ENCODE measurements around the gene CD99.
A peak's percentile ranks its signal among the peaks of the same experiment; 100 is the strongest.
"Not testable (repeated sequence)": the region's sequence is repeated elsewhere in the genome, so short reads cannot be mapped to it uniquely, and the experiment has no call there.

Gene CD99

DNA sequence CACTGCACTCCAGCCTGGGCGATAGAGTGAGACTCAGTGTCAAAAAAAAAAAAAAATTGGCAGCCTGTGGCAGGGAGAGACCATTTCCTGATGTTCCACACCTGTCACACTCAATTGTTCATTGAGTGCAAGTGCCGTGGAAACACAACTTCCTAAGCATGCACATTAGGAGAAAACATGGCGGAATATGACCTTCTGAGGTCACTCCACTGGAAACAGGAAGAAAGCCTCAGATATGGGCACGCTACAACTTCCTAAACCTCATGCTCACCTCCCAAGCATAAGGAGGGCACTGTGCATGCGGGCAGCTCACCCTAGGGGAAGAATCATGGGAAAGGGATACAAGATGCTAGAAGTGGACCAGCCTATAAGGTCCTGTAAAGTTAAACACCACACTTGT is 28.5 kb upstream of the CD99 start:
- no peak overlapping the region for H3K4me3 ChIP-seq (ENCODE audit: low read depth, low read length)
- DNase-seq (ENCODE audit: low read depth): no peak
- TF ChIP-seq, protein P1, sequence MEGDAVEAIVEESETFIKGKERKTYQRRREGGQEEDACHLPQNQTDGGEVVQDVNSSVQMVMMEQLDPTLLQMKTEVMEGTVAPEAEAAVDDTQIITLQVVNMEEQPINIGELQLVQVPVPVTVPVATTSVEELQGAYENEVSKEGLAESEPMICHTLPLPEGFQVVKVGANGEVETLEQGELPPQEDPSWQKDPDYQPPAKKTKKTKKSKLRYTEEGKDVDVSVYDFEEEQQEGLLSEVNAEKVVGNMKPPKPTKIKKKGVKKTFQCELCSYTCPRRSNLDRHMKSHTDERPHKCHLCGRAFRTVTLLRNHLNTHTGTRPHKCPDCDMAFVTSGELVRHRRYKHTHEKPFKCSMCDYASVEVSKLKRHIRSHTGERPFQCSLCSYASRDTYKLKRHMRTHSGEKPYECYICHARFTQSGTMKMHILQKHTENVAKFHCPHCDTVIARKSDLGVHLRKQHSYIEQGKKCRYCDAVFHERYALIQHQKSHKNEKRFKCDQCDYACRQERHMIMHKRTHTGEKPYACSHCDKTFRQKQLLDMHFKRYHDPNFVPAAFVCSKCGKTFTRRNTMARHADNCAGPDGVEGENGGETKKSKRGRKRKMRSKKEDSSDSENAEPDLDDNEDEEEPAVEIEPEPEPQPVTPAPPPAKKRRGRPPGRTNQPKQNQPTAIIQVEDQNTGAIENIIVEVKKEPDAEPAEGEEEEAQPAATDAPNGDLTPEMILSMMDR (conservative IDR thresholded peaks at IDR 0.05; ENCODE audit: low read depth, low read length): no peak

DNA sequence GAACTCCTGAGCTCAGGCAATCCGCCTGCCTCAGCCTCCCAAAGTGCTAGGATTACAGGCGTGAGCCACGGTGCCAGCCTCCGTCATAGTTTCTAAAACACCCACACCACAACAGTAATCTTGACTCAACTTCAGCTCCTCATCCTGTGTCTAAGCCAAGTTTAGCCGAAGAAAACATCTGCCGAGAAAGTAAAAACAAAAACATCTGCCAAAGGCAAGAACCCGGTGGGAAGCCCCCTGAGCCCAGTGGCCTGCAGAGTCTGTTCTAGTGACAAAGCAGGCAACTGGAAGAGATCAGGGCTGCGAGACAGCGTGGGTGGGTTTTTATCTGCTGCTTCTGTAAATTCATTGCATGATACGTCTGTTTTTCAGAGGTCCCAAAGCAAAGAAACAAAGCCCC is 26.6 kb upstream of the CD99 start:
- peak; percentile 79 for DNase-seq (ENCODE audit: low read depth)
- no peak overlapping the region for H3K4me3 ChIP-seq (ENCODE audit: low read depth, low read length)
- TF ChIP-seq, protein P1 (conservative IDR thresholded peaks at IDR 0.05; ENCODE audit: low read depth, low read length): no peak

DNA sequence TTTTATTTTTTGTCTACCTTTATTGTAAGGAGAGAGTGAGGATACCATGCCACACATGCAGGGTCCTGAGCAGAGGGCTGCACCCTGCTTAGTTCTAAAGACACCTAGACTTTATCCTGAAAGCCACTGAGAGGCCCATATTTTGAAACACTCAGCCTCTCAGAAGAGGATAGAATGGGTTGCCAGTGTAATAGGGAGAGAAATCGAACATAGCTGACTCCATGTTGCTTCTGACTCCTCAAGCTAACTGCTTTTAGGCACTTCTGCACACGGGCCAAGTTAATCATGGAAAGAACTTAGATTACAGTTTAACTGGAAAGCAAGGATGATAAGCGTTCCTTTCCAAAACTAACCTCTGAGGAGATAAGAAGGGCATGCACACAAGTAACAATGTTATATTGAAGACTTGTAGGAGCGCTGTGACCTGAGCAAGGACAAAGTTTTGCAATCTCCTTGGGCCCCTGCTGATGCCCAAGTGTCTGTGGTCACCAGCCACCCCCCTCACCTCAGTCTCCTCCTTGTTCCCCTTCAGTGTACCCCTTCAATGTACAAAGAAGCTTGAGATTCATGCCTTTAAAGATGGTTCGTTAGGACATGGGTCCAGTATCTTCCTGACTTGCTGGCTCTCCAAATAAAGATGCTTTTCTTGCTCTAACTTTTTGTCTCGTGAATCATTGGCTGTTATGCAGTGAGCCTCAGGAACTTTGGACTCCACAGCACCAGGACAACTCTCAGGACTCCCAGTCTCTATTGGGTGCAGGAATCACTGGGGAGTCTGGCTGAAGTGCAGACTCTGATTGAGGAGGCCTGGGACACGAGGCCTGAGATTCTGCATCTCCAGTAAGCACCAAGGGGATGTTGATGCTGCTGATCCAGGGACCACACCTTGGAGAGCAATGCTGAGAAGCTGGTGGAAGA is 25.4 kb upstream of the CD99 start:
- TF ChIP-seq, protein P1 (conservative IDR thresholded peaks at IDR 0.05; ENCODE audit: low read depth, low read length): no peak
- no peak for DNase-seq (ENCODE audit: low read depth)
- H3K4me3 ChIP-seq (ENCODE audit: low read depth, low read length): no peak overlapping the region

DNA sequence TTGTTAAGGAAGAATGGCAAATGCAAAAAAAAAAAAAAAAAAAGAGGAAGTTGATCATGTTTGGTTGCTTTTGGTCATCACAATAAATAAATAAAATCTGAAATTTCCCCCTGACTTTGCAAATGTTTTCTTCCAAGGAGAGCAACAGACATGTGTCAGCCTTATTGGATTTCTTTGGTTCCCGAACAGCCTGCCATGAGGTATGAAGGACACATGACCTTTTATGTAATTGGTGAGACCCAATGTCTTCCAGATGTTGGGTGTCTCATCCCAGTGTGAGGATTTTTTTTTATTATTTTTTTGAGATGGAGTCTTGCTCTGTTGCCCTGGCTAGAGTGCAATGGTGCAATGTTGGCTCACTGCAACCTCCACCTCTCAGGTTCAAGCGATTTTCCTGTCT is 24.6 kb upstream of the CD99 start:
- no peak overlapping the region for H3K4me3 ChIP-seq (ENCODE audit: low read depth, low read length)
- TF ChIP-seq, protein P1 (conservative IDR thresholded peaks at IDR 0.05; ENCODE audit: low read depth, low read length): no peak
- no peak for DNase-seq (ENCODE audit: low read depth)

DNA sequence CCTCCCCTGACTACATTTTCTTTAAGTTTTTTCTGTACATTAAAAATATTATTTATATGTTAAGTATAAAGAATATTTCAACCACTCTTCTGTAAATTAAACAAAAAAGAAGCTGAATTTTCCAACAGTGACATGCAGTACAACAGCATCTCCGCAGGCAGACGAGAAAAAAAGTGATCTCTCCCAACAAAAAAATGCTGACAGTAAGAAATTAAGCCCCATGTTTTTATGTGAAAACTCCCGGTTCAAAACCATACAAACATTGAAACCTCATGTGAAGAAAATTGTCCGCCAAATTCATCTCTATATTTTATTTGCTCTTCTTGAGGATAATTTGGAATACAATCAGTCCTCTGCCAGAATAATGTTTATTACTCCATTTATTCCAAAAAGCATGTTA is 20.1 kb upstream of the CD99 start:
- no peak for DNase-seq (ENCODE audit: low read depth)
- TF ChIP-seq, protein P1 (conservative IDR thresholded peaks at IDR 0.05; ENCODE audit: low read depth, low read length): no peak
- no peak overlapping the region for H3K4me3 ChIP-seq (ENCODE audit: low read depth, low read length)

DNA sequence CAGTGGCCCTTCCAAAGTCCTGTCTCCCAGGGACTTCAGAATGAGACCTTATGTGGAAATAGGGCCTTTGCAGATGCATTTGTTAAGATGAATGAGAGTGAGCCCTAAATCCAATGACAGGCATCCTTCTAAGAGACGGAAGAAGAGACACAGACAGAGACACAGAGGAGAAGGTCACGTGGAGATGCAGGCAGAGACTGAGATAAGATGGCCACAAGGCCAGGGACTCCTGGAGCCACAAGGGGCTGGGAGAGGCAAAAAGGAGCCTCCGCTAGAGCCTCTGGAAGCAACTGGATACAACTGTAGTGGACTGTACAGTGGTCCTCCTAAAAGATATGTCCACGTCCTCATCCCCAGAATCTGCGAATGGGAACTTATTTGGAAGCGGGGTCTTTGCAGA is 19.0 kb upstream of the CD99 start:
- H3K4me3 ChIP-seq (ENCODE audit: low read depth, low read length): no peak overlapping the region
- TF ChIP-seq, protein P1 (conservative IDR thresholded peaks at IDR 0.05; ENCODE audit: low read depth, low read length): no peak
- DNase-seq (ENCODE audit: low read depth): no peak

DNA sequence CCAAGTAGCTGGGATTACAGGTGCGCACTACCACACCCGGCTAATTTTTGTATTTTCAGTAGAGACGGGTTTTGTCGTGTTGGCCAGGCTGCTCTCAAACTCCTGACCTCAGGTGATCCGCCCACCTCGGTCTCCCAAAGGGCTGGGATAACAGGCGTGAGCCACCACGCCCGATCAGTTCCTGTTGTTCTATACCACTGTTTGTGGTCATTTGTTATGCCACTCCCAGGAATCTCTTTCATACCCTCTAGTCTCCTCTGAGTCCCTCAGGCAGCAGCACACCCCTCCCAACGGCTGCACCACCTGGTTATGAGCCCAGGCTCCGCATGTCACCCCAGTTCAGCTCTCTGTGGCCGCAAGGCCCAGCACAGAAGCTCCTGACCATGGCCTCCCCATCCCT is 17.5 kb upstream of the CD99 start:
- TF ChIP-seq, protein P1 (conservative IDR thresholded peaks at IDR 0.05; ENCODE audit: low read depth, low read length): no peak
- no peak for DNase-seq (ENCODE audit: low read depth)
- H3K4me3 ChIP-seq (ENCODE audit: low read depth, low read length): no peak overlapping the region

DNA sequence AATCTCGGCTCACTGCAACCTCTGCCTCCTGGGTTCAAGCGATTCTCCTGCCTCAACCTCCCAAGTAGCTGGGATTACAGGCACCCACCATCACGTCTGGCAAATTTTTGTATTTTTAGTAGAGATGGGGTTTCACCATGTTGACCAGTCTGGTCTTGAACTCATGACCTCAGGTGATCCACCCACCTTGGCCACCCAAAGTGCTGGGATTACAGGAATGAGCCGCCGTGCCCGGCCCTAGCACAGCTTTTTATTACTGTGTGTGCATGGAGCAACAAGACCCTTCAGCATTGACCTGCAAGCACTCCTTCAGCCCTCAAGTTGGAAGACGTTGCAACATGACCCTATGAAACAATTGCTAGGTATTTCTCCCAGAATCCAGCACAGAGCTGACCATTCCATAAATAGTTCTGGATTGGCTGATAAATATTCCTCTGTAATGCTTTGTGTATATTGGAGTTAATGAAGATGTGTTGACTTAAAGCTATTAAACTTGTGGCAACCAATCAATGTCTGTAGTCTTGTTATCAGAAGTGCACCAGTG is 15.4 kb upstream of the CD99 start:
- DNase-seq (ENCODE audit: low read depth); H3K4me3 ChIP-seq (ENCODE audit: low read depth, low read length): not testable (repeated sequence)
